Kidney glomerular epithelial cell (primary cell): ENCODE results near the gene C12orf57.

Source experiments
- DNase-seq: peaks from one replicate; lab custom pipeline; 2025; lab: John Stamatoyannopoulos, UW

The C12orf57 gene

DNA sequence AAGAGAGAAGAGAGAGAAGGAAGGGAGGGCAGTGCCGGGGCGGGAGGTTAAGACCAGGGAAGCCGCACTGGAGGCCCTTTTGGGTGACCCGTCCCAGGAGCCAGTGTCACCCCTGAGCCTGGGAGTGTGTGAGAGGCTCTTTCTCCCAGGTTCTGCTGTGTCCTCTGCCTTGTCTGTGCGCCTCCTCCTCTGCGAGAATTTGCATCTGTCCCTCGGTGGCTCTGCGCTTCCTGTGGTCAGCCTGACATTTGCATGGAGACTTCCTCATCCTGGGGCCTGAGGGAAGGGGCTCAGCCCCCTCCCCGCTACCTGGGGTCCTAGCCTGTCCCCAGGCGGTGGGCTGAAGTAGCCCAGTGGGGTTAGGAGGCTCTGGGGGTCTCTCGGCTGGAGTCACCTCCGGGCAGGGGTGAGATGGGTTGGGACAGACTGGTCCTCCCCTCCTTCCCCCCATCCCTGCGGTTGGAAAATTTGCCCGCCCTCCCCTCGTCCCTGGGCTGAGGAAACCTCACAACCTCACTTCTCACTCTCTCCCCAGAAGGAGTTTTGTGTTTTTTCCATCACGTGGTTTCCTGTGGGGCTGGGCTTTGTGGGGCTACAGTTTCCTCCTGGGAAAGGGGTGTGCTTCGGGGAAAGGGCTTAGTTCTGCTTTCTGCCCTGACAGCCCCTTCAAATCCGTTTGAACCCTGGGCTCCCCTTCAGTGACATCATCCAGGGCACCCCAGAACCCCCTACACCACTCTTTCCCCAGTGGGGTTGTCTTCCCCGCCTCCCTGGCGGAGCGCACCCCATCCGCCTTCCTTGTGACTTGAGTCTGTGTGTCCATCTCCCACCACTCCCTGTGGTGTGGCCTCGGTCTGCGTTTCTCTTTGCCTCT is 9.9 kb downstream of the C12orf57 start:
- DNase-seq: no peak

- no peak for DNase-seq
These were observed 10.7 kb downstream of the C12orf57 start for GRCh38 chr12:6954316-6955107.

- no peak for DNase-seq
These were observed 11.5 kb downstream of the C12orf57 start for GRCh38 chr12:6955108-6956020.

- DNase-seq: no peak
These were observed 12.4 kb downstream of the C12orf57 start for GRCh38 chr12:6956021-6956727.

GRCh38 chr12:6957151-6957701 is 13.4 kb downstream of the C12orf57 start:
- DNase-seq: no peak

DNA sequence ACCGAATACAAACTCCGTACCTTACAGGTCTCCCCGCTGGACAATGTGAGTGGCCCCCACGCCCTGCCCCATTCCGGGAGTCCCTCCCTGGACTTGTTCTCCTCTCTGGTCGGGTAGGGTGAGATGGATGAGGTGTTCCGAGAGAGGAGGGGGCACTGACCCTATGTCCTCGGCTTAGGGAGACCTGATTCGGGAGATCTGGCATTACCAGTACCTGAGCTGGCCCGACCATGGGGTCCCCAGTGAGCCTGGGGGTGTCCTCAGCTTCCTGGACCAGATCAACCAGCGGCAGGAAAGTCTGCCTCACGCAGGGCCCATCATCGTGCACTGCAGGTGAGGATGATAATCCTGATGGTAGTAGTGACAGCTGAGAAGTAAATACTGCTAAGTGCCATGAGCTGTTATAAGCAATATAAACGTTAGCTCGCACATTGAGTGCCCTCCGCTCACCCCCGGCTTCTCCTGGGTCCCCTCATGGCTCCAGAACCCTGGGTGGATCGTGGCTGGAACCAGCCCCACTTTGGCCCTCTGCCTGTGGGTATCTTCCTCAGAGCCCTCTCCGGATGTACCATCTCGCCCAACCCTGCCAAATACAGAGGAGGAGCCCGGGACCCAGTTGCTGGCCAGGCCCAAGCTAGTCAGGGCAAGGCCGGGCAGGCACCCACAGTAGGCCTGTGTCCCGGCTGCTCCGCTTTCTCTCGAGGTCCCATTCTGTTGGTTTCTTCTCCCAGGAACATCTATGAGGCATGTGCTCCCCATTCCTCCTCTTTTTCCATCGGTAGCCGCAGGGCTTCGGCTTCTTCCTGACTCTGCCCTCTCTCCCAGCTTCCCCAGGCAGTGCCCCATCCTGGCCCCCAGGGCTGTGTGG is 14.2 kb downstream of the C12orf57 start:
- DNase-seq: no peak

DNA sequence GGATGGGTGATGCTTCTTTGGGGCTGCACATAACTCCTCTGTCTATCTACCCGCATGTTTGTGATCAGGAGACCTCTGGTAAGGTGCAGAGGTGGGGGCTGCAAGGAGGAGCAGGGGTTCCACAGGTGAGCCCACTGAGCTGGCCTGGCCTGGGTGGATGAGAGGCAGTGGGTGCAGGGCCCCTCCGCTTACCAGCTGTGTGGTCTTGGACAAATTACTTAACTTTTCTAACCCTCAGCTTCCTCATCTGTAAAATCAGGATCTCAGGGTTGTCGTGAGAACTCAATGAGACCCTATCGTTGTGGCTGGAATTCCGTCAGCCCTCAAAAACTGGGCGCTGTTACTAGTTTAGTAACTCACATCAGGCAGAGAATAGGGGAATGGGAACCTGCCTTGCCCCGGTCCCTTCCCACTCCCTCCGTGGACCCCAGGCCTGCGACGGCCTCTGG is 14.8 kb downstream of the C12orf57 start:
- no peak for DNase-seq

DNA sequence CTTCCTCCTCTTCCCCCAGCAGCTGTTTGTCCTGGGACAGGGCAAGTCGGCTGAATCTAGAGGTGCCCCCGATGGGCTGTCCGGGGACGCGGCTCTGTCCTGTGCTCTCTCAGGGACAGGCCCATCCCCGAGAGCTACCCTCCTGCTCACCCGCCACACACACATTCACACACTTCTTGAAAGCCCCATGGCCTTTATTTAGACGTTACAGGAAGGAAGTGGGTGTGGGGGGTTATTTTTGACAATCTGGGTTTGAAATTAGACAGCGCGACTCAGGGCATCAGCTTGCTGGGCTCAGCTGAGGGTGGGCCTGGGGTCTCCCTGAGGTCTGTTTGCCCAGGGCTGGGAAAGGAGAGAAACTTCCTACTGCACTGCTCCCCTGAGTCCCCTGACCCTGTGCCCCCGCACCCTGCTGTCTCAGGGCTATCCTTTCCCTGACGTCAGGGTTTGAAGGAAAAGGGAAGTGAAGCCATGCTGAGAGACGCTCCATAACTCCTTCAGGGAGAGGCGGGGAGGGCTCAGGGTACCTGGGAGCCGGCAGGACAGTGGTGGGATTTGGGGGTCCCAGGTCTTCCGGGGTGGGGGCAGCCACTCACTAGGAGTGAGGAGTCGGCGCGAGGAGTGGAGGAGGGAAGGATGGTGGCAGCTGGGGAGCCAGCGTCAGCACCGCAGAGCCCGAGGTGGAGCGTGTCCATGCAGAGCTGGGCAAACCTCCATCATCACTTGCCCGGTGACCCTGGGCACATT is 15.4 kb downstream of the C12orf57 start:
- DNase-seq: no peak

DNA sequence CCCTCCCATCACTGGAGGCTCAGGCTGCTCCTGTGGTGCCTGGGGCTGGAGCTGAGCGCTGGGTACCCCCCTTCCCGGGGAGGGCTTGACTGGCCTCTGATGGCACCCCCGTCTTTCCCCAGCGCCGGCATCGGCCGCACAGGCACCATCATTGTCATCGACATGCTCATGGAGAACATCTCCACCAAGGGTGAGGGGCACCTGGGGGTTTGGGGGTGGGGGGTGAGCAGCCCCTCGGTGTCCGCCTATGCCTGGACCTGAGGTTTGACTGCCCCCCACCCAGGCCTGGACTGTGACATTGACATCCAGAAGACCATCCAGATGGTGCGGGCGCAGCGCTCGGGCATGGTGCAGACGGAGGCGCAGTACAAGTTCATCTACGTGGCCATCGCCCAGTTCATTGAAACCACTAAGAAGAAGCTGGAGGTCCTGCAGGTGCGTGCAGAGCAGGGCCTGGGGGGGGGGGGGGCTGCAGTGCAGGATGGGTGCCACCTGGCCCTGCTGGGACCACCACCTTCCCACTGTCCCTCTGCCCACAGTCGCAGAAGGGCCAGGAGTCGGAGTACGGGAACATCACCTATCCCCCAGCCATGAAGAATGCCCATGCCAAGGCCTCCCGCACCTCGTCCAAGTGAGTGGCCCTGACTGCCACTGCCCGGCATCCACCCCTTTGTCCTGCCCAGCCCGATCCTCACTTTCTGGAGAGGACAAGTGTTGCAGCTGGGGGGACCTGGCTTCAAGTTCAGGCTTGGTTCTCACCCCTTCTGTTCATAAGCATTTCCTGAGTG is 16.2 kb downstream of the C12orf57 start:
- DNase-seq: no peak

GRCh38 chr12:6960593-6961277 is 16.9 kb downstream of the C12orf57 start:
- no peak for DNase-seq

DNA sequence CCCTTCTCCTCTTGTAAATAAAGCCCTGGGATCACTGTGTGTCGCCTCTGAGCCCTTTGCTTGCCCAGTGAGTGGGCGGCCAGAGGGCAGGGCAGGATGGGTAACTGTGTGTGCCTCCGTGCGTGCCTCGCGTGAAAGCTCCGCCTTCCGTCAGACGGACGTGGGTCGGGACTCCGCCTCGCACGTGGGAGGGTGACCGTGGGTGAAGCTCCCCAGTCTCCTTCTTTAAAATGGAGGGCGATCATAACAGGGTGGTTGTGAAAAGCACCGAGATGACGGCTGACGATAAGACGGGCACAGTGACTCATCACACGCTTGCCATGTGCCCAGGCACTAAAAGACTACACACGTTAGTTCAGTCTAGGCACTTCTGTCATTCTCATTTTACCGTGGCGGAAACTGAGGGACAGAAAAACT is 17.5 kb downstream of the C12orf57 start:
- no peak for DNase-seq

- DNase-seq: peak; percentile 9
These were observed 18.0 kb downstream of the C12orf57 start for GRCh38 chr12:6961695-6962284.

DNA sequence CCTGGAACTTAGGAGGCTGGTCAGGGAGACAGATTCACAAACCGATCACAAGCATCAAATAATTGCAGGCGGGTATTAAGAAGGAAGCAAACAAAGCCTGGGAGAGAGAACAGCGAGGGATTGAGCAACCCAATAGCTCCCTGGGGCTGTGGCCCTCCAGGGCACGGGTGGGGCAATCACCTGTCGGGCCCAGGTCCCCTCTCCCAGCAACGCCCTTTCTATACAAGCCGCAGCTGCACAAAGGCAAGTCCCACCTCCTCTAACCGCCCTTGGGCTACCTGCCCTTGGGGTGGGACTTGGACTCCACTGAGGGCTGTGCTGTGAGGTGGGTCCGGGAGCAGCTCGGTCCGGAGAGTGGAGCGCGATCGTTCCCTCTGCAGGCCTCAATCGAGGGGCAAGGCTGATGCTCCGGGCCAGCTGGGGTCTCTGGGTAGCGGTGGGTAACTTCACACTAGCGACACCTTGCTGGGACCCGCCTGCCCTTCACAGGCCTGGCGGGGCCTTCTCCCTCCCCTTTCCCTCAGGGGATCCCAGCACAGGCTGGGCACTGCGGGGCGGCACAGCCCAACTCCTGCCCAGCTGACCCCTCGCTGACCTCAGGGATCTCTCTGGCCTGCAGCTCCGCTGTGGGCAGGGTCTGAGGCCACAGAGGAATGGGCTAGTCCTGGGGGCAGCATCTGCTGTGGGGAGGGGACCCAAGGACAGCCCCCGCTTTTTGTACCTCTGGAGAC is 18.6 kb downstream of the C12orf57 start:
- DNase-seq: no peak

DNA sequence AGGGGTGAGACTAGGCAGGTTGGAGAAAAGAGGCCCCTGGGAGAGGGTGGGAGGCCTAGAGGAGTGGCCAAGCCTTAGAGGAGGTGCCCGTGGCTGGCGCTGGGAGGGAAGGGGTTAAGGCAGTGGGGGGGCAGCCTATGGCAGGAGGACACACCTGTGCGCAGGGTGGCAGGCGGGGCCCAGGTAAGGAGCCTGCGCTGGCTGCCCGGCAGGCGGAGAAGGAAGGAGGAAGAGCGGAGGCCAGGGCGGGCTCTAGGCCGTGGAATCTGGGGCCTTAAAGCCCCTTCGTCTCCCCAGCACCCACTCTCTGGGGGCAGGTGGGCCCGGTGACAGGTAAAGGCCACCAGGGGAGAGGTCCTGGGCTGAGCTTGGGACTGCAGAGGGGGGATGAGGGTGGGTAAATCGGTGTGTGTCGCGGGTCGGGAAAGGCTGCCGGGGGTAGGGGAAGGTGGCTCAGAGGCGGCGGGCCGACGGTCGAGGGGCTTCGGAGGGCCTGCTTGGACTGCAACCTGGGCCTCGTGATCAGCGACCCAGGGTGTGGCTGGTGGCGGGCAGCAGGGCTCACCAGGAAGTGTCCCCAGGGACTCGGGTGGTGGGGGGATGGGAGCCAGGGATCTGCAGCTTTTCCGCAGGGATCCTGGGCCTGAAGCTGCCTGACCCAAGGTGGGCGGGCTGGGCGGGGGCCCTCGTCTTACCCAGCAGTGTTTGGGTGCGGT is 19.4 kb downstream of the C12orf57 start:
- no peak for DNase-seq

DNA sequence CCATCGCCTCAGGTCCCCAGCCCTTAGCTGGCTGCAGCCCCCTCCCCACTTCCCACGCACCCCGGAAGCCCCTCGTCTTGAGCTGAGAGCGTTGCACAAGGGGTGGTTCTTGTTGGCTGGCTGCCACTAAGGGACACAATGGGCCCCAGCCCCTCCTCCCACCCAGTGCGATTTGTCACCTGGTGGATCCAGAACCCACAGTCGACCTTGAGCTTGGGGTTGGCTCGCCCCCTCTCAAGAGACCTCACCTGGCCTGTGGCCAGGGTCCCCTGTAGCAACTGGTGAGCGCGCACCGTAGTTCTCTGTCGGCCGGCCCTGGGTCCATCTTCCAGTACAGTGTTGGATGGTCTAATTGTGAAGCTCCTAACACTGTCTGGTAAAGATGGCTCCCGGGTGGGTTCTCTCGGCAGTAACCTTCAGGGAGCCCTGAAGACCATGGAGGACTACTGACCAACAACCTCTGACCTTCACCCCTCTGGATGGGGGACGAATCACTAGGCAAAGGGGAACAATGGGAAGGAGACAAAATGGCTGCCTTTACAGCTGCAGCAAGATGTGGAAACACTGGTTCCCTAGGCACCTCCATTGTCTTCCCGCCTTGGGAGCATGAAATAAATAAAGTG is 20.1 kb downstream of the C12orf57 start:
- no peak for DNase-seq

GRCh38 chr12:6964605-6965025 is 20.8 kb downstream of the C12orf57 start:
- DNase-seq: no peak
